IMR-90 (cell line): ENCODE data around the gene COPA.

Source experiments
- CEBPB ChIP-seq: IDR thresholded peaks from 2 replicates; pipeline ENCODE4 v1.6.1; 2012; ENCODE audit warnings: low read depth, low read length, improper control_type of control experiment
- CTCF ChIP-seq: conservative IDR thresholded peaks from 2 replicates; pipeline ENCODE4 v1.5.1; 2012; ENCODE audit warnings: mild to moderate bottlenecking, low read depth, low read length, improper control_type of control experiment
- MAZ ChIP-seq: IDR thresholded peaks from 2 replicates; pipeline ENCODE4 v1.6.1; 2012; ENCODE audit warnings: low read depth, mild to moderate bottlenecking, low read length, improper control_type of control experiment, moderate library complexity, borderline replicate concordance
- MXI1 ChIP-seq: IDR thresholded peaks from 2 replicates; pipeline ENCODE4 v1.6.1; 2012; ENCODE audit warnings: low read depth, mild to moderate bottlenecking, low read length, moderate library complexity, borderline replicate concordance
- POLR2A ChIP-seq: IDR thresholded peaks from 2 replicates; pipeline ENCODE4 v1.6.1; 2012; ENCODE audit warnings: mild to moderate bottlenecking, low read depth, low read length
- RAD21 ChIP-seq: IDR thresholded peaks from 2 replicates; pipeline ENCODE4 v1.6.1; 2012; ENCODE audit warnings: low read length, improper control_type of control experiment
- RCOR1 ChIP-seq: IDR thresholded peaks from 2 replicates; pipeline ENCODE4 v1.6.1; 2012; ENCODE audit warnings: mild to moderate bottlenecking, low read length, improper control_type of control experiment; ENCODE audit not compliant: insufficient replicate concordance
- RFX5 ChIP-seq: IDR thresholded peaks from 2 replicates; pipeline ENCODE4 v1.8.0; 2012; ENCODE audit warnings: low read depth, mild to moderate bottlenecking, low read length, moderate library complexity
- USF2 ChIP-seq: fragments of 150-350 bp; IDR thresholded peaks from 2 replicates; pipeline ENCODE4 v1.6.1; 2017; ENCODE audit warnings: mild to moderate bottlenecking, antibody characterized with exemption, low read length, low read depth

- TF ChIP-seq CEBPB, result no peak
- no peak for TF ChIP-seq CTCF
- TF ChIP-seq USF2, result no peak
- no peak for TF ChIP-seq RCOR1
- no peak for TF ChIP-seq MXI1
- TF ChIP-seq POLR2A, result no peak
- no peak for TF ChIP-seq MAZ
- TF ChIP-seq RAD21, result no peak
- no peak for TF ChIP-seq RFX5
These were observed 25.2 kb upstream of the COPA start for GRCh38 chr1:160367934-160368923.
